ENCODE measurements around the gene ABHD13.
"Not testable (repeated sequence)": the region's sequence is repeated elsewhere in the genome, so short reads cannot be mapped to it uniquely, and the experiment has no call there.

ABHD13 gene

GRCh38 chr13:108218044-108218974, at the start of gene ABHD13:
ABHD13 (plus strand) TSS chr13:108218392; CDS start chr13:108229219, 10,827 bp downstream.
- in situ Hi-C loops (cut with HindIII; ENCODE audit: low sequenced_read_pairs) = no loop called here

GRCh38 chr13:108168929-108169328, 49.3 kb upstream of the ABHD13 start:
- in situ Hi-C loops (cut with HindIII; ENCODE audit: low sequenced_read_pairs) = no loop called here

- in situ Hi-C loops (cut with HindIII; ENCODE audit: low sequenced_read_pairs) = no loop called here
These were observed 41.4 kb upstream of the ABHD13 start for GRCh38 chr13:108176685-108177274.

- in situ Hi-C loops (cut with HindIII; ENCODE audit: low sequenced_read_pairs) = no loop called here
These were observed 40.1 kb upstream of the ABHD13 start for GRCh38 chr13:108178078-108178477.

- in situ Hi-C loops (cut with HindIII; ENCODE audit: low sequenced_read_pairs) = no loop called here
These were observed 35.5 kb upstream of the ABHD13 start for GRCh38 chr13:108182652-108183051.

GRCh38 chr13:108185223-108185622, 33.0 kb upstream of the ABHD13 start:
- in situ Hi-C loops (cut with HindIII; ENCODE audit: low sequenced_read_pairs) = no loop called here

- in situ Hi-C loops (cut with HindIII; ENCODE audit: low sequenced_read_pairs) = no loop called here
These were observed 29.9 kb upstream of the ABHD13 start for GRCh38 chr13:108188260-108188659.

GRCh38 chr13:108190897-108191296, 27.3 kb upstream of the ABHD13 start:
- in situ Hi-C loops (cut with HindIII; ENCODE audit: low sequenced_read_pairs) = no loop called here

- in situ Hi-C loops (cut with HindIII; ENCODE audit: low sequenced_read_pairs) = no loop called here
These were observed 24.4 kb upstream of the ABHD13 start for GRCh38 chr13:108193806-108194205.

GRCh38 chr13:108194435-108194936, 23.7 kb upstream of the ABHD13 start:
- in situ Hi-C loops (cut with HindIII; ENCODE audit: low sequenced_read_pairs) = no loop called here

GRCh38 chr13:108195146-108195545, 23.0 kb upstream of the ABHD13 start:
- in situ Hi-C loops (cut with HindIII; ENCODE audit: low sequenced_read_pairs) = no loop called here

- in situ Hi-C loops (cut with HindIII; ENCODE audit: low sequenced_read_pairs) = no loop called here
These were observed 22.3 kb upstream of the ABHD13 start for GRCh38 chr13:108195861-108196260.

GRCh38 chr13:108200781-108201398, 17.3 kb upstream of the ABHD13 start:
- in situ Hi-C loops (cut with HindIII; ENCODE audit: low sequenced_read_pairs) = no loop called here

GRCh38 chr13:108210551-108210950, 7.6 kb upstream of the ABHD13 start:
- in situ Hi-C loops (cut with HindIII; ENCODE audit: low sequenced_read_pairs) = no loop called here

GRCh38 chr13:108212886-108213285, 5.3 kb upstream of the ABHD13 start:
- in situ Hi-C loops (cut with HindIII; ENCODE audit: low sequenced_read_pairs) = no loop called here

- in situ Hi-C loops (cut with HindIII; ENCODE audit: low sequenced_read_pairs) = no loop called here
These were observed 4.2 kb upstream of the ABHD13 start for GRCh38 chr13:108213946-108214345.

- in situ Hi-C loops (cut with HindIII; ENCODE audit: low sequenced_read_pairs) = no loop called here
These were observed 3.5 kb upstream of the ABHD13 start for GRCh38 chr13:108214441-108215271.

- in situ Hi-C loops (cut with HindIII; ENCODE audit: low sequenced_read_pairs) = no loop called here
These were observed 2.8 kb upstream of the ABHD13 start, which contains the start of gene LIG4 for GRCh38 chr13:108215436-108215835. LIG4 (minus strand) TSS chr13:108215536; CDS start chr13:108211268, 4,268 bp downstream.

GRCh38 chr13:108217307-108218043, 717 bp upstream of the ABHD13 start:
- in situ Hi-C loops (cut with HindIII; ENCODE audit: low sequenced_read_pairs) = not testable (repeated sequence)

GRCh38 chr13:108220041-108220440, 1.8 kb downstream of the ABHD13 start:
- in situ Hi-C loops (cut with HindIII; ENCODE audit: low sequenced_read_pairs) = no loop called here

Data from DLD1 (cell line).